HG03135 (cell line): ENCODE results near the gene CAPZB.

ENCODE experiments used
- ATAC-seq: cut with Tn5 transposase; IDR thresholded peaks from one replicate; pipeline ENCODE4 v1.9.1; 2021; ENCODE audit warnings: mild to moderate bottlenecking, moderate library complexity; ENCODE audit not compliant: unreplicated experiment

Gene CAPZB

DNA sequence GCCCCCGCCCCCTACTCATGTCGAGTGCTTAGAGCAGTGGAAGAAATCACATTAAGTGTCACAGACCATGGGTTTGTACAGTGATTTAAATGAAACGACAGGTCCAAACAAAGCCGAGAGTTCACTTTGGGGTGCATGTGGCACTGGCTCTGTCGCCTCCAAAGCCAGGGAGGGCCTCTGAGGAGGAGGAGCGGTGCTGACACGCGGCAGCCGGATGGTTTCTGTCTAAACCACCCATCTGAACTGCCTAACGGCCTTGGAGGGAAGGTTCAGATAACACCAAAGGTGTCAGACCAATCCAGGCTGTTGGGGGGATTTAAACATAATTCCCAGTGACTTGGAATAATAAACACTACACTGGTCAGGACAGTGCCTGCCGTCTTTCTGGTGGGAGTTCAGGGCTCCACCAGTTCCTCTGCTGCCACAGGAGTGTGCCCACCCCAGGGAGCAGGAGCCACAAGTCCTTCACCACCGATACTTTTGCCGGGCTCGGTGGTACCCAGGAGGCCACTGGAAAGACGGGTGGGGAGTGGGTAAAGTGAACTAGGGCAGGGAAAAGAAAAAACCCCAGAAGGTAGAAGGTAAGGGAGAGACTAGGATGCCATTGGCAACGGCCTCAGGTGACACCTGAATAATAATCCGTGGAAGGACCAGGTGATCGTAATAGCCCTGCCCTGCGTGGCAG is 95.0 kb downstream of the CAPZB start:
- ATAC-seq, result no peak

DNA sequence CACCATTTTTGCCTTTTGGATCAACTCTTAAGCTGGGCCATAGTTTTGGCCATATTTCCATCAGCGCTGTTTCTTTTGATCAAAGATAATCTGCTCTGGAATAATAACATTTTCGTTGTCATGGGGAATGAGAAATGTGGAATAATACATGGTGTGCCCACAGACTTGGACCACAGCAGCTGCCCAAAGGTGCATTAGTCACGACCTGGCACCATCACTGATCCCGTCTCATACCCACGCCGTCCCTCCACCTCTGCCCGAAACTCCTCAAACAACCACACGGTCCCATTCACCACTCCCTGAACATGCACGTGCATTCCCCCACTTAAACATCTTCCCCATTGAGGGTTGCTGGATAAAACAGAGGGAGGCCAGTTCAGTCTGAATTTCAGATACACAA is 96.4 kb downstream of the CAPZB start:
- no peak for ATAC-seq

DNA sequence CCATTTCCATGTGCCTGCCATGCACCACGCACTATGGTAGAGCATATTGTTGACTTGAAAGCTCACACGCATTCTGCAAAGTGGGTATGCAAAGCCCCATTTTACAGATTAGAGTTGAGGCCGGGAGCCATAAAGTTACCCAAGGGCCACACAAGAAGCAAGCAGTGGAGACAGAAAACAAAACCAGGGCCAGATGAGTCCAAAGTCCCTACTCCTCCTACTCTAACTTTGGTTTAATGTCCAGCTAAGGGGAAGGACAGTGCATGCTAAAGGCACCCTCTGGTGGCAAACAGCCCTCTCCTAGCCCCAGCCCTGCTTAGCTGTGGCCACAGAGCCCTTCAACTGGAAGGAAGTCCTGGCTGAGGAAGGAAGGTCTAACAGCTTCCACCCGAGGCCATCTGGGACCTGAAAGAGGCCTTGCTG is 98.3 kb downstream of the CAPZB start:
- ATAC-seq, result no peak

DNA sequence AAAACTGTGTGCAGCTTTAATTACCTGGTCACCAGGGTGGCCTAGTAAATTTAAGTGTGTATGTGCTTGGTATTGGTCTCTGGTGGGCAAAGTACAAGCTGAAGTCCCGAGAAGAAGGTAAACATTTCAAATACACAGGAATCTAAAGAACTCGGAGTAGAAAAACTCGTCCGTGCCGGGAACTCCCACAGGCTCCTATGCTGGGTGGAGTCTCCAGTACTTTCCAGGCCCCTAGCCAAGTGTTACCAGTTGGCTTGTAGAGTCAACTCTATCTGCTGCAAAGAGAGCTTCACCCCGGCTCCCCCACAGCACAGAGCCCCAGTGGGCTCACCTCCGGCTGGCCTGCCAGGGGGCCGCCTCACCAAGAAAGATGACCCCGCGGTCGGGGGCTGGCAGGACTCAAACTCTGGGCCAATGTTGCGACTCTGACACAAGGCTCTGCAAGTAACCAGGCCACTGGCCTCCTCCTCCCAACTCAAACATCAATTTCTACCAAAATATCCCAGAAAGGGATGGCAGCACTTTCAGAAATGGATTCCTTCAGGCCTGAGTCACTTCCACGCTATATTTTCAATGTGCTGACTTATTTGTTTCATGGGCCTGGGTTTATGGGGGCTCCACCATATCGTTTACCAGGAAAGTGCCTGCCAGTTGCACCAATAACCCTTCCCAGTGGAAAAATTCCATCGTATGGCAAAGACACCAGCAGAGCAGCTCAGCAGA is 99.3 kb downstream of the CAPZB start:
- no peak for ATAC-seq

DNA sequence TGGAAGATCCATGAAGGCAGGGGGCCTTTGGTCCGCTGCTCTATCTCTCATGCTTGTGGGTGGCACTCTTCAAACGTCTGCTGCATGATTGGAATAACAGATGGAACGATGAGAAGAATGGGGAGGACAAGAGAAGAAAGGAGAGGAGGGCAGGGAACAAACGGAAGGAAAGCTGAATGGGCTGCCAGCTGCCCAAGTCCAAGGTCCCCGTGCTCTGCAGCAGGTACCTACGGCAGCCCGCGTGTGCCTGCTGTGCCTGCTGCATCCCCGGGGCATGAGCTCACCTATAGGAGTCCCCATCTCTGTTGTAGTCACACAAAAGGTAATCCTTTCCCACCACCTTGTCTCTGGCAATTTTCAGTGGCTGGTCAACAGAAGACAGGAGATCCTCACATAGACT is 100.1 kb downstream of the CAPZB start:
- ATAC-seq, result no peak

DNA sequence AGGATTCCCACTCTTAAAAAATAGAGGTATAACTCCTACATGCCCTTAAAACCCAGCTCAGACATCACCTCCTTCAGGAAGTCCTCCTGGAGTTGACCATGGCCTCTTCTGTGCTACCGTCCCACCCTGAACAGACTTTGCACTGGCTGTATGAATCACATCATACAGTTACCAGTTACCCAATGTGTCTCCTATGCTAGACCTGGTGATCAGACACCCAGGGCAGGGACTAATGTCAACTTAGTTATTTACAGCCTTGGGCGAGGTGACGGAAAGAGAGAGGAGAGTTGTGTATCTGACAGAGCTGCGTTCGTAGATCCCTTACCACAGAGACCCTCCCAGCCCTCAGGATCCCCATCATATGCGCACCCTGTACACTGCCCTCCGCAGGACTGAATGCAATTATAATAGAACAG is 100.6 kb downstream of the CAPZB start:
- ATAC-seq, result no peak

DNA sequence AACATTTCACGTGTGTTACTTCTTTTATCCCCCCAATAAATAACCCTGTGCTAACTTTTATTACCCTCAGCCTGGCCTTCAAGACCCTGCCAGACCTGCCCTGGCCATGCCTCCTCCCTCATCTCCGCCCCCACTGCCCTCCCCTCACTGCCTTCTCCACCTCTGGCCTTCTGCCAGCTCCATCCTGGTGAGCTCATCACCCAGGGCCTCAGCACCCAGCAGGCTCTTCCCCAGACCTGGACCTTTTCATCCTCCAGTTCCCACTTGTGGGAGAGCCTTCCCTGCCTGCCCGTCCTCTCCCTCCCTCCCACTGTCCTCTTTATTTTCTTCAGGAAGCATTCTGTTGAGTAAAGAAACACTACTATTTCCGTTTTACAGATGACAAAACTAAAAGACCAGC is 101.2 kb downstream of the CAPZB start:
- ATAC-seq, result no peak

DNA sequence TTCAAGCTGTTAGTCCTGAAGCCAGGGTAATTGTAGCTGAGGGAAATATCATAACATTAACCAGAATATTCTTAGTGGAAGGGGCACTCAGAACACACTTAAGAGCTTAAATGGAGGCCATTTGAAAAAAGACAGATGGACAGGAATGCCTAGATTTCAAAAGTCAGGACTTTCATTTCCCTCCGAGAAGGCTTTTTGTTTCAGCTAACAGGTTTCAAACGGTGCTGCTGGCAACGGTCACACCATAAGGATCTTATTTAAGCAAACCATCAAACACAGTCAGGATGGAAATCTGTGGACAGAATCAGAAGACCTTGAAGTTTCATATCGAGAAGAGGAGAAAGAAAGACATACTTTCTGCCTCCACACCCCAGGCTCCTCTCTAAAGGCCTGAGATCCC is 103.1 kb downstream of the CAPZB start:
- ATAC-seq, result no peak

DNA sequence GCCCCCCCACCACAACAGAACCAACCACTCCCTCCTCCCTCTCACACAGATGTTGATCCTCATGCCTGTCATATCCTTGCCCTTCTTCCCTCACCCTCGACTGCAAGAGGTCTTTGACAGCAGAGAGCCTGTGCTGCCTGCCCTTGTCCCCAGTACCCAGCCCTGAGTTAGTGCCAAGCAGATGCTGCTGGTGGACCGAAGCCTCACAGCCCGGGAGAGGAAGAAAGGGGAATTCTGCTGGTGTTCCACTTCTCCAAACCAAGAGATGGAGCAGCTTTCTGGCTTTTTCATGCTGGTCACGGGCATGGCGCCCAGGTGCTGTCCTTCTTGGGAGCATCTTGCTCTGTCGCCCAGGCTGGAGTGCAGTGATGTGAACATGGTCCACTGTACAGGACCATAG is 104.1 kb downstream of the CAPZB start:
- ATAC-seq, result no peak

DNA sequence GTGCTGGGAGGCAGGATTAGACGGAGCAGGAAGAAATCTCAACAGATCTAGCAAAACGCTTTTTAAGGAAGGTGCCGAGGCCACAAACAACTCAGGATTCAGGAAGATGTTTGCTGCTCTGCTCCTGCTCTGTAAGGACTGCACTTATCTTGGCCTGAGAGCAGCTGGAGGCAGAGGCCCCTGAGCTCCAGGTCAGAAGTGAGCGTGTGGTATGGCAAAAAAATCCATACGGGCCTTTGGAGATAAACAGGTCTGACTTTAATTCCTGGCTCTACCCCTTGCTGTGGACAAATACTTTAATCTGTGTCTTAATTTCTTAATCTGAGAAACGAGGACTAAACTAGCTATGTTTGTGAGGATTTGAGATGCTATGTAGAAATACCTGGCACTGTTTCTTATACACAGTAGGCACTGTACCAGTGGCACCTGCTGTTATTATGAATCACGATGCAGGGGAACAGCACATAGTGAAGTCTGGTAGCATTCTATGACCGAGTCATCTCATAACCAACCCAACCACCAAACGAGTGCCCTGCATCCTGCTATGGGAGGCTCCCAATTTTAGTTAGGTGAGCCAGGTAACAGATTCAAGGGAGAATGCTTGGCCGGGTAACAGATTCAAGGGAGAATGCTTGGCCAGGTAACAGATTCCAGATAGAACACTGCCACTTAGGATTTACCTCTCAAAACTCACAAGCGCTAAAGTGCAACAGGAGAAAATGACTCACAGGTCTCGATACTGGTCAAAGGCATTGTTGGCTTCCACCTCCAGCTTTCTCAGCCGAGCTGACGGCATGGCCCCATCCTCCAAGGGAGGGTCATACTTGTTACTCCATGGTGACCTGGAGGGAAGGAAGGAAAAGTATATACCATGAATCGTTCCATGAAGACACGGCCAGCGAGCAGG is 107.3 kb downstream of the CAPZB start:
- no peak for ATAC-seq

DNA sequence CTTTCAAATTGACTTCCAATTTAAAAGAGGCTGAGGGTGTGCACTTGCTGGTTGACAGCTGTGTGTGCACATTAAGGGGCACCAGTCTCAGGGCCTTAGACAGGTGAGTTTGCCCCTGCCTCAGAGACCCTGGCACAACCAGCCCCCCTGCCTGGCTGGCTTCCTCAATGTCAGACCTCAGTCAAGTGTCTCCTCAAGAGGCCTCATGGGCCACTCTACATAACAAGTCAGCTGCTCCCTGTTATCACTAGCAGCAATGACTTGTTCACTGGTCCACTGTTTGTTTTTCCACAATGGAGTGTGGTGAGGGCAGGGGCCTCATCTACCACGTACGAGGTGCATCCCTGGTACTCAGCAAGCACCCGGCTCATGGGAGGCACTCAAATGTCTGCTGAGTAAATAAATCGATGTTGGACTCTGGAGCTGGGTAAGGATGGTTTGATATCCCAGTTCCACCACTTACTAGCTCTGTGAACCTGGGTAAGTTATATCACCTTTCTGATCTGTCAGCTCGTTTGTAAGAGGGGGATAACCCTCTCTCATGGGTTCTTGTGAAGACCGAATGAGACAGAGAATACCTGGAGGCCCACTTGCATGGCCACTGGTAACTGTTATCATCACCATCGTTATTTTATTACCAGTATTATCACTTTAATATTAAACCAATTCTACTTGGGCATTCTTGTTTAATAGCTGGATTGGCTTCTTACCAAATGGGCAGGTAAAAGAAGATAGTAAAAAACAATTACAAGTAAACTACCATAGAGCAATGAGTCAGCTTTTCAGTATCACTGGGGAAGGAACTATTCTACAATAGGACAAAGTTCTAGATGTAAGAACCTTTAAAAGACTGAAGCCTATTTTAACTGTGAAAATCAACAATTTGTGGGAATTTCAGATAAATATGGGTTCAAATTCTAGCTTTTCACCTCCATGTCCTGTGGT is 108.6 kb downstream of the CAPZB start:
- ATAC-seq, result no peak

DNA sequence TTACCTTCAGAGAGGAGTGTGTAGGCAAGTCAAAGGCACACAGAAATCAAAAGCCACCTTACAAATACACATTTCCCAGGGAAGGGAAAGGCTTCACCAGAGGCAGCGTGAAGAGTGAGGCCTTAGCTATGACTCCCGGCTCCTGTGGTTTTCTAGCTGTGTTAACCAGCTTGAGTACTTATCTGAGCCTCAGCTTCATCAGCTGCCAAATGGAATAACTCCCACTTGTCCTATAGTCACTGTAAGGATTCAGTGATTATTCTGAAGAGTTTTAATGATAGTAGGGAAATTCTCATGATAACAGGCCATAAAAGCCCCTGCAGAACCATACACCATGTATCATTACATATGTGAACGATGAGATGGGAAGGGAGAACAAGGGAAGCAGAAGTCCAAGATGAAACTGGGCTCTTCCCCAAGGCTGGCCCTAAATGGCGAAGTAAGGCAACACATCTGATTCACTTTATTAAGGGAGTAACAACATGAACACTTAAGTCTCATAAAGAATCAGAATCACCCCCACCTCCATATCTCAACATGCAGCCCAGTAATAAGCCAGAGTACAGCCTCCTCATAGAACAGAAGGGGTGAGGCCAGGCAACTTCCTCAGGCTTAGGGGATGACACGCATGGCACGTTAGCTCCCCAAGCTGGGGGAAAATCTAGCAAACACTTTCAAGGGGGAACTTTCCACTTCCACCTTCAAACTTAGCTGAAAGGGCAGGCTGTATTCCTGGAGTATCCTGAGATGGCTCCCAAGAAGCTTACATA is 109.5 kb downstream of the CAPZB start:
- ATAC-seq, result no peak

DNA sequence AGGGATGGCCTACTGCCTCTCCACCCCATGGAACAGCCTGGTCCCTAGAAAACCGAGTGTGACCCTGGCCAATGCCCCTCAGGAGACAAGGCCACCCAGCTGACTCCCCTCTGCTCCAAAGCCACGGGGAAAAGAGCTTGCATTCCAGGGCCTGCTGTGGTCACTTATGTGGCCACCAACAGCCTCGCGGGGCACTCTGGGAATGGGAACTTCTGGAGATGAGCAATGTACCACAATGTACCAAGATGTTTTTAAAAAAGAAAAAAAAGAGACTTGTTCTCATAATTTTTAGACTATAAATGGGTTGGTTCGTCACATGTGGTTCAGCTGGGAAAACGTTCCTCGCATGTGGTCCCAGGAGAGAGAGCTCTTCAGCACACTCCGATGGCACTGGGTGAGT is 110.4 kb downstream of the CAPZB start:
- ATAC-seq, result no peak

DNA sequence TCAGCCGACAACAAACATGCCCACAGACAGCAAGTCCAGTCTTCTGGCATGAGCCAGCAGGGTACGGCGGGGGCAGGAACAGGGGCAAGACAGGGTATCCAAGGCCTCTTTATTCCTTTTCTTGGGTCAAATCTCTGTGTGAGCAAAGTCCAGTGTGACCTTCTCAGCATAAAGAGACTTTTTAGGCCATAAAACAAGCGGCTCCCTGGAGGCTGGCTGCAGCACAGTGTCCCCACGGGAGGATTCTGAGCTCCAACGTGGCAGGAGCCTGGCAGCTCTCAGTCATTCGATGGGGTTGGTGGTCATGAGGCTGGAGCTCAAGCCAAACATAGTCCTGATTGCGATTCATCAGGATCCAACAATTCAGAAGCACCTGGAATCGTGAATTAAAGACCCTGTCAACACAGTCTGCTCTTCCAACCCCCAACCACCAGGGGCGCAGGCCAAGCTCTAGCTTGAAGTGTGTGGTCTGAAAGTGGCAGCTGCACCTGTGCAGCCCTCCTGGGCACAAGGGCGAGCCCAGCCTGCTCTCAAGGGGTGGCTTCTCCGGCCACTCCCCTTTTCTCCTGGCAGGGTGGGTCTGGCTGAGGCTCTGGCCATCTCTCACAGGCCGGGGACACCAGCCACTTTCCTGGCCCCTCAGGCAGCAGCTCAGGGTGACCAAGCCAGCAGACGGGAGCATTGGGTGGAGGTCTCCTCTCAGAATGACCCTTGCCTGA is 111.1 kb downstream of the CAPZB start:
- no peak for ATAC-seq

DNA sequence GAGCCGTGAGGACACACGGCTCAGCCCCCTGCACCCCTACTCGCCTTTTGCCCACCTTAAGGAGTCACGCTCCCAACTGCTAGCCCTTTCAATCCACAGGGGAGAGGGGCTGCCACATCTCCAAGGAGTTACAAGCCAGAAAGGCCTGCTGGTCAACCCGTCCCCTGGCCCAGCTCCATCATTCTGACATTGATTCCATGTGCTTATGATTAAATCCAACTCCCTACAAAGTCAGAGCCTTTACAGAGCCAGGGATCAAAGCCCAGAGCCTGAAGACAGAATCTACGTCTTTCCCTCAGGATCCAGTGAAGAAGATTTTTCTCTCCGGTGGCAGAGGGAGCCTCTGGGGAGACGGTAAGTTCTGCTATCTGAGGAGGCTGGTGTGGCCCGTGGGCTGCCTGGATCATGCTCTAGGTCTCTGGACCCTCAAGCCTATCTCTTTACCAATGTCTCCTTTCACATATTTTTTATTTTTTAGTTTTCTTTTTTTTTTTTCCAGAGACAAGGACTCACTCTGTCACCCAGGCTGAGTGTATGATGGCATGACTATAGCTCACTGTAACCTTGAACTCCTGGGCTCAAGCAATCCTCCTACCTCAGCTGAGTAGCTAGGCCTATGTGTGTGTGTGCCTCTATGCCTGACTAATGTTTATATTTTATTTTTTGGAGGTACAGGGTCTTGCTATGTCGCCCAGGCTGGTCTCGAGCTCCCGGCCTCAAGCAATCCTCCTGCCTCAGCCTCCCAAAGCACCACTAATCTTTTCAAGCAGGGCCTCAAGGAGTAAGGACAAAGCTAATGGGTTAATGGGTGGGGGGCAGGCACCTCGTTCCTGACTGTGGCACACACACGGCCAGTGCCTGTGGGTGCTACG is 111.9 kb downstream of the CAPZB start:
- no peak for ATAC-seq

DNA sequence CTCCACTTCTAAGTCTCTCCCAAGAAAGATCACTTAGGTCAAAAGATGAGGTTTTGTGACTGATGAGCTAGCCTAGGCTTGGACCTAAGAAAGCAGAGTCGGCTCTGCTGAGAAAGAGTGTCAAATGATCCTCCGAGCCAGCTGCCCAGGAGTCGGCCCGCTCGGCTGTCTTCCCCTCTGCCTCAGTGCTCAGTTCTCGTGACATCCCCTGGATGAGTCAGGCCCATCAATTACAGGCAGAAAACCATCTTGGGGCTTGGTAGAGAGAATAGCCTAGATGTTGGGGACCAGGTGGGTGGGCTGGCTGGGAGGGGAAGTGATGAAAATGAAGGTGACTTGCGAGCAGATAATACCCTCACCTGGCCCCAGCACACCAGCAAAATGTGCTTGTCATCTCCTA is 112.7 kb downstream of the CAPZB start:
- ATAC-seq, result no peak

DNA sequence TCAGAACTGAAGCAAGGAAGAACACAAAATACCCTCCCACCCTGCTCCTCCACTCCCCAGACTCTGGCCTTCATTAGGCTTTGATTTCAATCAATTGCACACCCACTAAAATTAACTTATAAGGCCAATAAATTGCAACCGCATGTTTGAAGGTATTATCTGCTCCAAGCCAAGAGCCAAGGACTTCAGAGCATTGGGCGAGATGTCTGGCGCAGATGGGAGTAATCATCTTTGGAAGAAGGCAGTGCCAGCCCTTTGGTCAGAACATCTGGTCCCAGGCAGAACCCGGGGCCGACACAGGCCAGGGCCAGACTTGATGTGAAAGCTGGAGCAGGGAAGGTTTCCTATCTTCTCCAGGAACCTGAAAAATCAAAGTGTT is 113.2 kb downstream of the CAPZB start:
- ATAC-seq, result no peak
